ENCODE measurements around the gene FOXP1. TPM values are rescaled to one million over a fixed set of nuclear protein-coding genes. Genes with fewer than 3 reads are reported as not detected.

Gene FOXP1
- total and polyA plus RNA-seq, 2 experiments from 2014 or later: 121 to 132 TPM

DNA sequence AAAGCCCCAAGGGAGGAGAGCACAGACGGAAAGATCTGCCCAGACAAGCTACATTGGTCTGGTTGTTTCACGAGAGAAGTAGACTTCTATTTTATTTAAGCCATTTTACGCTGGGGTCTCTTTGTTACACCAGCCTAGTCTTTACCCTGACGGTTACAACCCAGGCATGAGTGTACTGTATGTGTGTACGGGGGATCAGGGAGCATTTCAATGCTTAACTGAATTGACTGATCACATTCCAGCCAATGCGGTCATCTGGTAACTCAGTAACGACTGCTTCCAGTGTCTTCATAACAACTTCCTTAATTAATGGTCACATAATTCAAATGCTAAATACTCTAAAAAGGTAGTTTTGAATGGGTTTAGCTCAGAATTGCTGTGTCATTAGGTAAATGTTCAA, 288.6 kb downstream of the FOXP1 start:
- Histone ChIP-seq H3K4me3 (no peak overlapping the region), H3K36me3 (no peaks in the 10 kb centered on the region), H3K27me3 (no peaks in the 10 kb centered on the region), H3K9me3 (ENCODE audit: low read depth) (no peaks in the 10 kb centered on the region), H3K4me1 (ENCODE audit: low read depth) (peaks cover 13% of the 10 kb centered on the region), H3K27ac (no peak overlapping the region)
- TF ChIP-seq, protein P1, sequence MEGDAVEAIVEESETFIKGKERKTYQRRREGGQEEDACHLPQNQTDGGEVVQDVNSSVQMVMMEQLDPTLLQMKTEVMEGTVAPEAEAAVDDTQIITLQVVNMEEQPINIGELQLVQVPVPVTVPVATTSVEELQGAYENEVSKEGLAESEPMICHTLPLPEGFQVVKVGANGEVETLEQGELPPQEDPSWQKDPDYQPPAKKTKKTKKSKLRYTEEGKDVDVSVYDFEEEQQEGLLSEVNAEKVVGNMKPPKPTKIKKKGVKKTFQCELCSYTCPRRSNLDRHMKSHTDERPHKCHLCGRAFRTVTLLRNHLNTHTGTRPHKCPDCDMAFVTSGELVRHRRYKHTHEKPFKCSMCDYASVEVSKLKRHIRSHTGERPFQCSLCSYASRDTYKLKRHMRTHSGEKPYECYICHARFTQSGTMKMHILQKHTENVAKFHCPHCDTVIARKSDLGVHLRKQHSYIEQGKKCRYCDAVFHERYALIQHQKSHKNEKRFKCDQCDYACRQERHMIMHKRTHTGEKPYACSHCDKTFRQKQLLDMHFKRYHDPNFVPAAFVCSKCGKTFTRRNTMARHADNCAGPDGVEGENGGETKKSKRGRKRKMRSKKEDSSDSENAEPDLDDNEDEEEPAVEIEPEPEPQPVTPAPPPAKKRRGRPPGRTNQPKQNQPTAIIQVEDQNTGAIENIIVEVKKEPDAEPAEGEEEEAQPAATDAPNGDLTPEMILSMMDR (IDR thresholded peaks at IDR 0.05; ENCODE audit: low read depth, low read length): no peak
- no peak for DNase-seq (ENCODE audit: low read depth in 1 of 2, low spot score in 1 of 2)

DNA sequence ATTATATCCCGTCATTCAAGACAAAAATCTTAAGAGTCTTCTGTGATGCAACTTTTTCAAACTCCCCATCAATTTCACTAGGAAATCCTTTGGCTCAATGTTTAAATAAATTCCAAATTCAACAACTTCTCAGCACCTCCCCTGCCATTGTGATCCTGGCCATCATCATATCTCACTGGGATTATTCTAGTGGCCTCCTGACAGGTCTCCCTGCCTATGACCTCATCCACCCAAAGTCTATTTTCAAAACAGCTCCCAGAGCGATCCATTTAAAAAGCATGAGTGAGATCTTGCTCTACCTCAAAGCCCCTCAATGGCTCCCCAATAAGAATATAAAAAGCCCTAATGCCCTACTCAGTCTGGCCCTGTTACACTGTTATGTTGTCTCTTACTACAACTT, 293.2 kb downstream of the FOXP1 start:
- TF ChIP-seq, protein P1 (IDR thresholded peaks at IDR 0.05; ENCODE audit: low read depth, low read length): no peak
- Histone ChIP-seq H3K9me3 (ENCODE audit: low read depth) (no peaks in the 10 kb centered on the region), H3K36me3 (no peaks in the 10 kb centered on the region), H3K27ac (no peak overlapping the region), H3K4me3 (no peak overlapping the region), H3K27me3 (no peaks in the 10 kb centered on the region), H3K4me1 (ENCODE audit: low read depth) (no peaks in the 10 kb centered on the region)
- no peak for DNase-seq (ENCODE audit: low read depth in 1 of 2, low spot score in 1 of 2)

DNA sequence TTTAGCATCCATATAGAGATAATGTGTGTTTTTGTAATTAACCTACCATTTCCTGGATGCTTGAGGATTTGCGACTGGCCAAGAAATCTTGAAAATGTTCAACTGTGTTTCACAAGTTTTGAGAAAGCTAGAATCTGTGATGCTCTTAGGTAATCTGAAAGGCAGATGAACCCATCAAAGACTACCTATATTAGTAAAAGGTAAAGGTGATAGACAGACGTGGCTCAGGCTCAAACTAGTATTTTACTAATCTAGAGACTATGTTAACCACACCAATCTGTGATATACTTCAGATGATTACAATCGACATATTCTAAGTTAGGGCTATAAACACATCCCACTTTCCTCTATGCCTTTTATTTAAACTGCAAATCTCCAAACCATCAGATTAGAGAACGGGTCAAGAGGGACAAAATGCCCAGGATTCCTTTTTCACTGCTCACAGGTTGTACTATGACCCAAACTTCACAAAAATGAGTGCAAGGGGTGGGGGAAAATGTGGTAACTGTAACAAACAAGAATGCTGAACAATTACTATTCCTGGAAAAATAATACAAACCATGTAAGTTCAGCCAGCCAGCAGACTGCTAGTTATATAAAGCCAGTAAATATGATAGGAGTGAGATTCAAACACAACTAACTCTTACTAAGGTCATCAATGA, 295.1 kb downstream of the FOXP1 start:
- TF ChIP-seq, protein P1 (IDR thresholded peaks at IDR 0.05; ENCODE audit: low read depth, low read length): no peak
- Histone ChIP-seq H3K4me3 (no peak overlapping the region), H3K9me3 (ENCODE audit: low read depth) (no peaks in the 10 kb centered on the region), H3K27ac (no peak overlapping the region), H3K27me3 (no peaks in the 10 kb centered on the region), H3K36me3 (no peaks in the 10 kb centered on the region), H3K4me1 (ENCODE audit: low read depth) (no peaks in the 10 kb centered on the region)
- DNase-seq (ENCODE audit: low read depth in 1 of 2, low spot score in 1 of 2): no peak

DNA sequence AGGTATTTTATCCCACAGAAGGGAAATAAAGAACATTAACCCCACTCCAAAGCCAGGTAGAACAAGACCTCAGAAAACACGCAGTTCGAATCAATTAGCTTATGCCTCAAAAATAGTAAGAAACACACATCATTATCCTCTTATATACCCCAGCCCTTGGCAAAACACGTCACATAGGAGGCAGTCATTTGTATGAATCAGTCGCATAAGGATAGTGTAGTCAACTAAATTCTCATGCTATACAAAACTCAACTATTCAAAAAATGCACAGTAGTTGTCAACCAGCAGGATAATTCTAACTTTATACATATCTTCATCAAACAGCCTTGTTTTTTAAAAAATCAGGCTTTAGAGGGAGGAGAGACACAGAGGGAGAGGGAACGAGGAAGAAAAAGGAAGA, 298.4 kb downstream of the FOXP1 start:
- Histone ChIP-seq H3K4me1 (ENCODE audit: low read depth) (no peaks in the 10 kb centered on the region), H3K9me3 (ENCODE audit: low read depth) (no peaks in the 10 kb centered on the region), H3K27ac (no peak overlapping the region), H3K4me3 (no peak overlapping the region), H3K27me3 (no peaks in the 10 kb centered on the region), H3K36me3 (no peaks in the 10 kb centered on the region)
- DNase-seq (ENCODE audit: low read depth in 1 of 2, low spot score in 1 of 2): no peak
- TF ChIP-seq, protein P1 (IDR thresholded peaks at IDR 0.05; ENCODE audit: low read depth, low read length): no peak

DNA sequence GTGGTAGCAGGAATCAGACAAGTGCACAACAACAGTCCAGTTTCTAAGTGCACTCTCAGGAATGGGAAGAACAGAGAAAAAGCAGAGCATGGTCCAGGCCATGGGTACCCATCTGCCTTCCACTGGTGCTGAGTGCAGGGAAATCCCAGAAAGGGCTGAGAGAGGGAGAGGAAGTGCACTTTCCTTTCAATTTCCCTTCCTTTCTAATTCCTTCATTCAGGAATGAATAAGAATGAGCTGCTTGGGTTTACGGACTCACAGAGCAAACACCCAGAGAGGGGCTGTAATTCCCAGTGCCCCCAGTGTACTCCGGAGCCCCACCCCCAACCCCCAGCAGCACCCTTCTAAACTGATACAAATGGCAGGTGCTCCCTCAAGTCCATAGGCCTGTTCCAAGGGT, 300.6 kb downstream of the FOXP1 start:
- no peak for DNase-seq (ENCODE audit: low read depth in 1 of 2, low spot score in 1 of 2)
- no peak overlapping the region for H3K4me3 ChIP-seq

More for the DNA sequence above, 300.6 kb downstream of the FOXP1 start:
- TF ChIP-seq, protein P1 (IDR thresholded peaks at IDR 0.05; ENCODE audit: low read depth, low read length): no peak
- Histone ChIP-seq H3K9me3 (ENCODE audit: low read depth) (no peaks in the 10 kb centered on the region), H3K27me3 (no peaks in the 10 kb centered on the region), H3K27ac (no peak overlapping the region), H3K4me1 (ENCODE audit: low read depth) (no peaks in the 10 kb centered on the region), H3K36me3 (no peaks in the 10 kb centered on the region)

Data from cardiac muscle cell (in vitro differentiated cells and primary cell).